Neural cell (in vitro differentiated cells): ENCODE data around the gene APOH. TPM values are rescaled to one million over a fixed set of nuclear protein-coding genes. Genes with fewer than 3 reads are reported as not detected.

Experiments used
- H2AFZ ChIP-seq: fragments of 200-600, 300-800 bp; sonication (generic), shearing (Covaris generic); 2 replicates; pipeline ENCODE4 v1.6.0; 2014; ENCODE audit warnings: low read depth, mild to moderate bottlenecking, antibody characterized with exemption, low read length, moderate library complexity
- H3F3A ChIP-seq: fragments of 200-600 bp; shearing (Covaris generic); 2 replicates; pipeline ENCODE4 v1.6.1; 2016; ENCODE audit warnings: mild to moderate bottlenecking, moderate library complexity, mixed read lengths, antibody characterized with exemption, low read length; ENCODE audit not compliant: insufficient read depth, poor library complexity, severe bottlenecking
- H3K27ac ChIP-seq: fragments of 200-600, 300-800 bp; sonication (generic), shearing (Covaris generic); 2 replicates; pipeline ENCODE4 v1.5.1; 2014; ENCODE audit warnings: mild to moderate bottlenecking, low read length, moderate library complexity
- H3K27me3 ChIP-seq: fragments of 300-800, 200-600 bp; sonication (generic), shearing (Covaris generic); 2 replicates; pipeline ENCODE4 v1.6.0; 2014; ENCODE audit warnings: mild to moderate bottlenecking, low read depth, low read length, moderate library complexity; ENCODE audit not compliant: insufficient read depth
- H3K36me3 ChIP-seq: fragments of 300-800, 200-600 bp; sonication (generic), shearing (Covaris generic); 2 replicates; pipeline ENCODE4 v1.5.1; 2014; ENCODE audit warnings: mild to moderate bottlenecking, antibody characterized with exemption, low read length, moderate library complexity; ENCODE audit not compliant: insufficient read depth
- H3K4me2 ChIP-seq: fragments of 300-800, 200-600 bp; sonication (generic), shearing (Covaris generic); 2 replicates; pipeline ENCODE4 v1.6.0; 2014; ENCODE audit warnings: mild to moderate bottlenecking, low read length
- H3K4me3 ChIP-seq: fragments of 300-800, 200-600 bp; sonication (generic), shearing (Covaris generic); 2 replicates; pipeline ENCODE4 v1.5.1; 2014; ENCODE audit warnings: mild to moderate bottlenecking, low read length, moderate library complexity
- H3K79me2 ChIP-seq: fragments of 200-600 bp; shearing (Covaris generic); replicated peaks from 2 replicates; pipeline ENCODE4 v1.6.0; 2014; ENCODE audit warnings: mild to moderate bottlenecking, low read length, moderate library complexity; ENCODE audit not compliant: insufficient read depth
- H3K9ac ChIP-seq: fragments of 300-800, 200-600 bp; sonication (generic), shearing (Covaris generic); 2 replicates; pipeline ENCODE4 v1.6.1; 2016; ENCODE audit warnings: mild to moderate bottlenecking, low read length, mixed read lengths
- H3K9me2 ChIP-seq: fragments of 200-600 bp; shearing (Covaris generic); 2 replicates; pipeline ENCODE4 v1.6.1; 2016; ENCODE audit warnings: mild to moderate bottlenecking, low read length, mixed read lengths; ENCODE audit not compliant: insufficient read depth
- H3K9me3 ChIP-seq: fragments of 200-600, 300-800 bp; sonication (generic), shearing (Covaris generic); 2 replicates; pipeline ENCODE4 v1.6.1; 2016; ENCODE audit warnings: mild to moderate bottlenecking, mixed run types, low read length, moderate library complexity, mixed read lengths
- H4K20me1 ChIP-seq: fragments of 200-600 bp; shearing (Covaris generic); 2 replicates; pipeline ENCODE4 v1.6.1; 2016; ENCODE audit warnings: mild to moderate bottlenecking, mixed run types; ENCODE audit not compliant: insufficient read depth
- EP300 ChIP-seq: fragments of 450-650 bp; conservative IDR thresholded peaks from 2 replicates; pipeline ENCODE4 v1.6.1; 2014; ENCODE audit warnings: antibody characterized with exemption, mild to moderate bottlenecking, moderate library complexity; ENCODE audit not compliant: poor library complexity, severe bottlenecking
- EZH2 ChIP-seq: fragments of 200-600, 300-800 bp; shearing (Covaris generic), sonication (generic); IDR thresholded peaks from 2 replicates; pipeline ENCODE4 v1.6.1; 2014; ENCODE audit warnings: antibody characterized with exemption, low read length, borderline replicate concordance, mild to moderate bottlenecking; ENCODE audit not compliant: insufficient read depth, poor library complexity, severe bottlenecking
- MXI1 ChIP-seq: fragments of 450-650 bp; conservative IDR thresholded peaks from 2 replicates; pipeline ENCODE4 v1.6.1; 2014; ENCODE audit warnings: antibody characterized with exemption, mild to moderate bottlenecking; ENCODE audit not compliant: poor library complexity, severe bottlenecking
- POLR2AphosphoS5 ChIP-seq: IDR thresholded peaks from 2 replicates; pipeline ENCODE4 v1.6.1; 2012
- RAD21 ChIP-seq: fragments of 450-650 bp; conservative IDR thresholded peaks from 2 replicates; pipeline ENCODE4 v1.6.1; 2014; ENCODE audit warnings: antibody characterized with exemption, mild to moderate bottlenecking, moderate library complexity
- SMC3 ChIP-seq: fragments of 450-650 bp; conservative IDR thresholded peaks from 2 replicates; pipeline ENCODE4 v1.6.1; 2014; ENCODE audit warnings: antibody characterized with exemption, mild to moderate bottlenecking, moderate library complexity; ENCODE audit not compliant: poor library complexity
- TAF1 ChIP-seq: IDR thresholded peaks from 2 replicates; pipeline ENCODE4 v1.6.1; 2012; ENCODE audit warnings: low read depth
- polyA plus RNA-seq: library from polyadenylated mRNA; depleted of rRNA; stranded (reverse); fragments of >200 nt; gene quantifications from 2 replicates; pipeline ENCODE4 v1.2.3, GENCODE V29; 2014
- TF ChIP-seq, protein P1 (sequence below): fragments of 450-650 bp; IDR thresholded peaks from 2 replicates; pipeline ENCODE4 v1.5.1; 2014; ENCODE audit warnings: antibody characterized with exemption, mild to moderate bottlenecking, moderate library complexity; ENCODE audit not compliant: poor library complexity, severe bottlenecking
- TF ChIP-seq, protein P2 (sequence below): IDR thresholded peaks from 2 replicates; pipeline ENCODE4 v1.6.1; 2012; ENCODE audit warnings: borderline replicate concordance

The APOH gene
- polyA plus RNA-seq, 1 donor from 2014 or later, result not detected

DNA sequence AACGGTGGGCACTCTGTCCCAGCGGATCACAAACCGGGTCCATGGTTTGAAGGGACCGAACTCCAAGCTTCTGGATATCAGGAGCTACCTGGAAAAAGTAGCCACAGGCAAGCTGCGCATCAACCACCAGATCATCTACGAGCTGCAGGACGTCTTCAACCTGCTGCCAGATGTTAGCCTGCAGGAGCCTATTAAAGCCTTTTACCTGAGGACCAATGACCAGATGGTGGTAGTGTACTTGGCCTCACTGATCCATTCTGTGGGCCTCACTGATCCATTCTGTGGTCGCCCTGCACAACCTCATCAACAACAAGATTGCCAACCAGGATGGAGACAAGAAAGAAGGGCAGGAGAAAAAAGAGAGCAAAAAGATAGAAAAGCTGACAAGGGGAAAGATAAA is 31.0 kb downstream of the APOH start:
- H3K36me3 ChIP-seq, result no peaks in the 10 kb centered on the region
- H3K4me2 ChIP-seq, result no peak overlapping the region
- H3K9ac ChIP-seq, result no peak overlapping the region
- TF ChIP-seq EZH2, result no peak
- TF ChIP-seq EP300, result no peak
- TF ChIP-seq POLR2AphosphoS5, result no peak
- TF ChIP-seq, protein P1, sequence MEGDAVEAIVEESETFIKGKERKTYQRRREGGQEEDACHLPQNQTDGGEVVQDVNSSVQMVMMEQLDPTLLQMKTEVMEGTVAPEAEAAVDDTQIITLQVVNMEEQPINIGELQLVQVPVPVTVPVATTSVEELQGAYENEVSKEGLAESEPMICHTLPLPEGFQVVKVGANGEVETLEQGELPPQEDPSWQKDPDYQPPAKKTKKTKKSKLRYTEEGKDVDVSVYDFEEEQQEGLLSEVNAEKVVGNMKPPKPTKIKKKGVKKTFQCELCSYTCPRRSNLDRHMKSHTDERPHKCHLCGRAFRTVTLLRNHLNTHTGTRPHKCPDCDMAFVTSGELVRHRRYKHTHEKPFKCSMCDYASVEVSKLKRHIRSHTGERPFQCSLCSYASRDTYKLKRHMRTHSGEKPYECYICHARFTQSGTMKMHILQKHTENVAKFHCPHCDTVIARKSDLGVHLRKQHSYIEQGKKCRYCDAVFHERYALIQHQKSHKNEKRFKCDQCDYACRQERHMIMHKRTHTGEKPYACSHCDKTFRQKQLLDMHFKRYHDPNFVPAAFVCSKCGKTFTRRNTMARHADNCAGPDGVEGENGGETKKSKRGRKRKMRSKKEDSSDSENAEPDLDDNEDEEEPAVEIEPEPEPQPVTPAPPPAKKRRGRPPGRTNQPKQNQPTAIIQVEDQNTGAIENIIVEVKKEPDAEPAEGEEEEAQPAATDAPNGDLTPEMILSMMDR, result no peak
- no peak for TF ChIP-seq SMC3
- no peak for TF ChIP-seq MXI1
- no peak for TF ChIP-seq TAF1
- TF ChIP-seq RAD21, result no peak
- TF ChIP-seq, protein P2, sequence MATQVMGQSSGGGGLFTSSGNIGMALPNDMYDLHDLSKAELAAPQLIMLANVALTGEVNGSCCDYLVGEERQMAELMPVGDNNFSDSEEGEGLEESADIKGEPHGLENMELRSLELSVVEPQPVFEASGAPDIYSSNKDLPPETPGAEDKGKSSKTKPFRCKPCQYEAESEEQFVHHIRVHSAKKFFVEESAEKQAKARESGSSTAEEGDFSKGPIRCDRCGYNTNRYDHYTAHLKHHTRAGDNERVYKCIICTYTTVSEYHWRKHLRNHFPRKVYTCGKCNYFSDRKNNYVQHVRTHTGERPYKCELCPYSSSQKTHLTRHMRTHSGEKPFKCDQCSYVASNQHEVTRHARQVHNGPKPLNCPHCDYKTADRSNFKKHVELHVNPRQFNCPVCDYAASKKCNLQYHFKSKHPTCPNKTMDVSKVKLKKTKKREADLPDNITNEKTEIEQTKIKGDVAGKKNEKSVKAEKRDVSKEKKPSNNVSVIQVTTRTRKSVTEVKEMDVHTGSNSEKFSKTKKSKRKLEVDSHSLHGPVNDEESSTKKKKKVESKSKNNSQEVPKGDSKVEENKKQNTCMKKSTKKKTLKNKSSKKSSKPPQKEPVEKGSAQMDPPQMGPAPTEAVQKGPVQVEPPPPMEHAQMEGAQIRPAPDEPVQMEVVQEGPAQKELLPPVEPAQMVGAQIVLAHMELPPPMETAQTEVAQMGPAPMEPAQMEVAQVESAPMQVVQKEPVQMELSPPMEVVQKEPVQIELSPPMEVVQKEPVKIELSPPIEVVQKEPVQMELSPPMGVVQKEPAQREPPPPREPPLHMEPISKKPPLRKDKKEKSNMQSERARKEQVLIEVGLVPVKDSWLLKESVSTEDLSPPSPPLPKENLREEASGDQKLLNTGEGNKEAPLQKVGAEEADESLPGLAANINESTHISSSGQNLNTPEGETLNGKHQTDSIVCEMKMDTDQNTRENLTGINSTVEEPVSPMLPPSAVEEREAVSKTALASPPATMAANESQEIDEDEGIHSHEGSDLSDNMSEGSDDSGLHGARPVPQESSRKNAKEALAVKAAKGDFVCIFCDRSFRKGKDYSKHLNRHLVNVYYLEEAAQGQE, result no peak
- H3F3A ChIP-seq, result no peaks in the 10 kb centered on the region
- no peaks in the 10 kb centered on the region for H3K27me3 ChIP-seq
- no peaks in the 10 kb centered on the region for H3K79me2 ChIP-seq
- H3K27ac ChIP-seq, result no peak overlapping the region
- no peak overlapping the region for H3K4me3 ChIP-seq
- H2AFZ ChIP-seq, result no peak overlapping the region
- H4K20me1 ChIP-seq, result no peaks in the 10 kb centered on the region
- H3K9me2 ChIP-seq, result no peaks in the 10 kb centered on the region
- no peaks in the 10 kb centered on the region for H3K9me3 ChIP-seq

DNA sequence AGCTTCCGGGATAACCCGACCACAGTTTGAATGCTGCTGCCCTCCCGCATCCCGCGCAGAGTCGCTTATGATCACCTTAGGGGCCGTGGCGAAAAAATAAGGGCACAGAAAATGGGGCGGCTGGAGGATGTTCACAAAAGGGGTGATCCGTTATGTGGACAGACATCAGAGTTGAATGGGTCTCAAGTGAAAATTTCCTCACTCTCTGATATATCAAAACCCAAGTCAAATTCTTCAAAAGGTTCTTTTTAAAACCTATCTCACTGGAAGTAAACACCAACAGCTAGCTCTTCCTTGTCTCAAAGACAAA is 36.9 kb downstream of the APOH start:
- H3F3A ChIP-seq, result no peaks in the 10 kb centered on the region
- peak overlapping the region; percentile 41 for H3K4me2 ChIP-seq
- peak overlapping the region; percentile 84 for H3K4me3 ChIP-seq
- no peaks in the 10 kb centered on the region for H3K27me3 ChIP-seq
- H3K27ac ChIP-seq, result peak overlapping the region; percentile 64
- H3K79me2 ChIP-seq, result peaks cover 6% of the 10 kb centered on the region
- no peaks in the 10 kb centered on the region for H4K20me1 ChIP-seq
- H2AFZ ChIP-seq, result peak overlapping the region; percentile 22
- no peaks in the 10 kb centered on the region for H3K9me3 ChIP-seq
- peak overlapping the region; percentile 53 for H3K9ac ChIP-seq
- H3K36me3 ChIP-seq, result no peaks in the 10 kb centered on the region
- no peaks in the 10 kb centered on the region for H3K9me2 ChIP-seq
- TF ChIP-seq, protein P1, result no peak
- TF ChIP-seq MXI1, result peak; percentile 9
